Measurements from ENCODE around the gene C11orf86. TPM values are rescaled to one million over a fixed set of nuclear protein-coding genes. Genes with fewer than 3 reads are reported as not detected.

The C11orf86 gene
- total RNA-seq, 1 experiment from 2014 or later, result 0.25 TPM

- Histone ChIP-seq H2AFZ (ENCODE audit: low read depth, low read length, poor library complexity, severe bottlenecking) (no peak overlapping the region), H3K4me2 (ENCODE audit: low read length) (no peak overlapping the region), H4K20me1 (ENCODE audit: insufficient read depth) (no peaks in the 10 kb centered on the region), H3K9ac (ENCODE audit: low read length) (no peak overlapping the region), H3K79me2 (ENCODE audit: insufficient read depth, low read length) (no peaks in the 10 kb centered on the region), H3K9me3 (ENCODE audit: control insufficient read depth in 1 of 2, insufficient read depth in 1 of 2, low read depth in 1 of 2, low read length in 2 of 2) (no peaks in the 10 kb centered on the region), H3K9me2 (ENCODE audit: insufficient read depth) (no peaks in the 10 kb centered on the region), H3K27ac (ENCODE audit: low read depth, low read length) (no peak overlapping the region), H3K4me1 (ENCODE audit: control insufficient read depth in 1 of 2, insufficient read depth in 2 of 2, low read length in 2 of 2) (peaks cover 0 to 8% of the 10 kb centered on the region in 2 experiments; a peak in 1 of 4 replicates), H3K4me3 (replicated peaks in 1 of 2; ENCODE audit: low read depth in 1 of 2, low read length in 2 of 2) (no peak overlapping the region), H3K27me3 (ENCODE audit: insufficient read depth, low read length) (no peaks in the 10 kb centered on the region), H3K36me3 (ENCODE audit: control insufficient read depth in 1 of 2, insufficient read depth in 2 of 2, low read length in 2 of 2) (no peaks in the 10 kb centered on the region)
- ATAC-seq (no peak), DNase-seq (ENCODE audit: low read depth, low spot score) (no peak)
- POLR2A ChIA-PET, result no interaction called here
- CTCF ChIA-PET, result no interaction called here
- intact Hi-C loops (cut with micrococcal nuclease), result no loop called here
- no TSS peak for BruUV-seq (replicated peaks)
- TF ChIP-seq SRF (IDR thresholded peaks at IDR 0.05; ENCODE audit: low read depth) (no peak), FOSL1 (IDR thresholded peaks at IDR 0.05; ENCODE audit: low read depth) (no peak), EGR1 (IDR thresholded peaks at IDR 0.05; ENCODE audit: low read depth) (no peak), SIN3A (IDR thresholded peaks at IDR 0.05; ENCODE audit: low read depth) (no peak), CEBPB (IDR thresholded peaks at IDR 0.05; ENCODE audit: low read depth) (no peak), SP1 (IDR thresholded peaks at IDR 0.05; ENCODE audit: low read depth) (no peak), EZH2phosphoT487 (IDR thresholded peaks at IDR 0.05; ENCODE audit: borderline replicate concordance) (no peak), ZNF274 (IDR thresholded peaks at IDR 0.05; ENCODE audit: low read depth, low read length) (no peak)
- TF ChIP-seq, protein P1, sequence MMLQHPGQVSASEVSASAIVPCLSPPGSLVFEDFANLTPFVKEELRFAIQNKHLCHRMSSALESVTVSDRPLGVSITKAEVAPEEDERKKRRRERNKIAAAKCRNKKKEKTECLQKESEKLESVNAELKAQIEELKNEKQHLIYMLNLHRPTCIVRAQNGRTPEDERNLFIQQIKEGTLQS (IDR thresholded peaks at IDR 0.05), result no peak
- TF ChIP-seq, protein P2, sequence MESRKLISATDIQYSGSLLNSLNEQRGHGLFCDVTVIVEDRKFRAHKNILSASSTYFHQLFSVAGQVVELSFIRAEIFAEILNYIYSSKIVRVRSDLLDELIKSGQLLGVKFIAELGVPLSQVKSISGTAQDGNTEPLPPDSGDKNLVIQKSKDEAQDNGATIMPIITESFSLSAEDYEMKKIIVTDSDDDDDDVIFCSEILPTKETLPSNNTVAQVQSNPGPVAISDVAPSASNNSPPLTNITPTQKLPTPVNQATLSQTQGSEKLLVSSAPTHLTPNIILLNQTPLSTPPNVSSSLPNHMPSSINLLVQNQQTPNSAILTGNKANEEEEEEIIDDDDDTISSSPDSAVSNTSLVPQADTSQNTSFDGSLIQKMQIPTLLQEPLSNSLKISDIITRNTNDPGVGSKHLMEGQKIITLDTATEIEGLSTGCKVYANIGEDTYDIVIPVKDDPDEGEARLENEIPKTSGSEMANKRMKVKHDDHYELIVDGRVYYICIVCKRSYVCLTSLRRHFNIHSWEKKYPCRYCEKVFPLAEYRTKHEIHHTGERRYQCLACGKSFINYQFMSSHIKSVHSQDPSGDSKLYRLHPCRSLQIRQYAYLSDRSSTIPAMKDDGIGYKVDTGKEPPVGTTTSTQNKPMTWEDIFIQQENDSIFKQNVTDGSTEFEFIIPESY (IDR thresholded peaks at IDR 0.05; ENCODE audit: extremely low read depth, insufficient replicate concordance, low read length), result no peak
- RAD21 ChIA-PET (ENCODE audit: low non-redundant PET in 1 of 2, low total read pairs in 2 of 2, uncharacterized antibody in 2 of 2, unreplicated experiment in 2 of 2), result no interaction called here
Observed at GRCh38 chr11:66938582-66939135, 36.4 kb upstream of the C11orf86 start.
